Measurements from ENCODE around the gene FAM171A1. TPM values are rescaled to one million over a fixed set of nuclear protein-coding genes. Genes with fewer than 3 reads are reported as not detected.

FAM171A1 gene
- total and polyA plus RNA-seq, 2 experiments from 2014 or later = 38.9 to 41.5 TPM

DNA sequence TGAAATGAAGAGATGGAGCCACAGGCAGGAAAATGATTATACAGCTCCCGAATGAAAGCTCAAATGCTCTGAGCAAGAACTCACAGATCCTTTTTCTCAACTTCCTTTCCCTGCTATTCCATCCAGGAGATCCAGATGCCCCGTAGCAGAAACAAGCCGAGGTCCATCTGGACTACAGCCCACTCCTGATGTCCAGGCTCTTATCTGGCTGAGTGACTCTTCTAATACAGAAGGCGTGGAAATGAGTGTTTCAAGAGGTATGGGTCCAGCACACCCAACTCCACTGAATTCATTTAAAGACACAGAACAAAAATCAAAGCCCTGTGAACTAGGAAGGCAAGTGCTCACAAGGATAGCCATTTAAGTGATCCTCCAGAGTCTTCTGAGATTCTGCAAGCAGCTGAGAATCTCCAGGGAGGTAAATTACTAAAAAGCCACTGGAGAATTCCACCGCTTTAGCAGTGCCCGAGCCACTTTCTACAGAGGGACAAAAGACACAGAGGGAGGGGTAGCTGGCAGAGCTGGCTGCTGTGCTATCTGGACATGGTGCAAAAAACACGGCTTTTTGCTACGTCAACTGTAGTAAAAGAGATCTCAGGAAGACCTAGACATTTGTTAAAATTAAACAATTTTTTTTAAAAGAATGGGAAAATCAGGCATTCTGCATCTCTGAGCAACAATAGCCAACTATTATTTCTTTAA is 24.5 kb downstream of the FAM171A1 start:
- no peaks in the 10 kb centered on the region for H3K9me3 ChIP-seq (ENCODE audit: low read depth)
- H3K27me3 ChIP-seq = no peaks in the 10 kb centered on the region
- H3K4me3 ChIP-seq = no peak overlapping the region
- no peak overlapping the region for H3K27ac ChIP-seq
- DNase-seq (ENCODE audit: low read depth in 1 of 2, low spot score in 1 of 2) = peak; percentile 35 to 85
- no peak for TF ChIP-seq CTCF (IDR thresholded peaks at IDR 0.05; ENCODE audit: low read depth, low read length)
- H3K36me3 ChIP-seq = no peaks in the 10 kb centered on the region
- H3K4me1 ChIP-seq (ENCODE audit: low read depth) = peaks cover 5% of the 10 kb centered on the region

DNA sequence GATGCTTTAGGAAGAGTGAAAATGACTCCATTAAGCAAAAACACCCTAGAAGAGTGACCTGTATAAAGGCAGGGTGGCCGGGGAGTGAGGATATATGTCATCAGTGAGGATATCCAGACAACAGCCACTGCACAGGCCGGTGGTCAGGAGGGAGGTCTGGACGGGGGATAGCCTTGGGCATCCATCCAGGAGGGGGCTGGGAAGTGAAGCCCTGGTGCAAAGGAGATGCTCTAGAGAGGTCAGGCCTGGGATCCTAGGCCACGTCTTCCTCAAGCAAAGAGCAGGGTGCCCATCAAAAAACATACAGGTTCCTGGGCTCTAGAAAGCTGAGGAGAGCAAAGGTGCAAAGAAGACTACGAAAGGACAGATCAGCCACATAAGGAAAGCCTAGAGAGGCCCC is 25.6 kb downstream of the FAM171A1 start:
- Histone ChIP-seq H3K9me3 (ENCODE audit: low read depth) (no peaks in the 10 kb centered on the region), H3K27ac (no peak overlapping the region), H3K4me1 (ENCODE audit: low read depth) (peaks cover 5% of the 10 kb centered on the region), H3K27me3 (no peaks in the 10 kb centered on the region), H3K36me3 (no peaks in the 10 kb centered on the region), H3K4me3 (no peak overlapping the region)
- no peak for TF ChIP-seq CTCF (IDR thresholded peaks at IDR 0.05; ENCODE audit: low read depth, low read length)
- DNase-seq (ENCODE audit: low read depth in 1 of 2, low spot score in 1 of 2) = no peak

DNA sequence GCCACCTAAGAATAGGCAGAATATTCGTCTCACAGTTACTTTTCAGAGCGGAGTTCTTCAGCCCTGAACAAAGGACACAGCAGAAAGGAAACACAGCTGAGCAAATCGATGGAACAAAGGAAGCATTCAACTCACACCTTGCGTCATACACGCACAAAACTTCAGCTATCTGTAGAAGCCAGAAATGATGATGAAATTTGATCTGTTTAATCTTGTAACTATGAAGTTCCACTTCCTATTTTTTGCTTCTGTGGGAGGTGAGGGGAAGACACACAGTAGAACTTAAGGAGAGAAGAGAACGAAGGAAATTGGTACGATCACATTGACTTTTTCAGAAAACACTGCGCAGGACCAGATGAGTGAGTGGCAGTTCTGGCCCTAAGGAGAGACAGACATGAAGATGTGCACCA is 26.2 kb downstream of the FAM171A1 start:
- H3K27ac ChIP-seq = no peak overlapping the region

DNA sequence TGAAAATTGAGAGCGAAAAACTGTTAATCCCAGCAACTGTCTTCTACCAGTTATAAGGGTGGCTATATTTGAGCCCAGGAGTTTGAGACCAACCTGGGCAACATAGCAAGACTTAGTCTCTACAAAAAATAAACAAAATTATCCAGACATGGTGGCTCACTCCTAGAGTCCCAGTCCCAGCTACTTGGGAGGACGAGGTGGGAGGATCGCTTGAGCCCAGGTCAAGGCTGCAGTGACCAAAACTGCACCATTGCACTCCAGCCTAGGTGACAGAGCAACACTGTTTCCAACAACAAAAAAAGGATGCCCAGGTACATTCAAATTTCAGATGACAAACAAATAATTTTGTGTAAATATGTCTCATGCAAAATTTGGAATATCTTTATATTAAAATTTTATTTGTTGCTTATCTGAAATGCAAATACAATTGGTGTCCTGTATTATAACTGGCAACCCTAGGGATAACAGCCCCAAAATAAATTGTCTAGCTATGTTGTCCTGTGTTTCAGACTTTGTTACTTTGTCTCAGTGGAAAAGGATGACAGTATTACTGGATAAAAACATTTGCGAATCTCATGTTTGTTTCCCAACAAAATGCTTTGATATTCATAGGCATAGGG is 26.7 kb downstream of the FAM171A1 start:
- DNase-seq (ENCODE audit: low read depth in 1 of 2, low spot score in 1 of 2) = no peak

More for the DNA sequence above, 26.2 kb downstream of the FAM171A1 start:
- no peak for TF ChIP-seq CTCF (IDR thresholded peaks at IDR 0.05; ENCODE audit: low read depth, low read length)
- Histone ChIP-seq H3K4me1 (ENCODE audit: low read depth) (peaks cover 5% of the 10 kb centered on the region), H3K4me3 (no peak overlapping the region), H3K27me3 (no peaks in the 10 kb centered on the region), H3K9me3 (ENCODE audit: low read depth) (no peaks in the 10 kb centered on the region), H3K36me3 (no peaks in the 10 kb centered on the region)
- DNase-seq (ENCODE audit: low read depth in 1 of 2, low spot score in 1 of 2) = peak in 1 of 2 donors; percentile 97

GRCh38 chr10:15342970-15343369 is 28.1 kb downstream of the FAM171A1 start:
- Histone ChIP-seq H3K9me3 (ENCODE audit: low read depth) (no peaks in the 10 kb centered on the region), H3K4me1 (ENCODE audit: low read depth) (peaks cover 5% of the 10 kb centered on the region), H3K27ac (no peak overlapping the region), H3K4me3 (no peak overlapping the region), H3K27me3 (no peaks in the 10 kb centered on the region), H3K36me3 (no peaks in the 10 kb centered on the region)
- DNase-seq (ENCODE audit: low read depth in 1 of 2, low spot score in 1 of 2) = no peak
- no peak for TF ChIP-seq CTCF (IDR thresholded peaks at IDR 0.05; ENCODE audit: low read depth, low read length)

More for the DNA sequence above, 26.7 kb downstream of the FAM171A1 start:
- Histone ChIP-seq H3K9me3 (ENCODE audit: low read depth) (no peaks in the 10 kb centered on the region), H3K27ac (no peak overlapping the region), H3K36me3 (no peaks in the 10 kb centered on the region), H3K27me3 (no peaks in the 10 kb centered on the region), H3K4me3 (no peak overlapping the region), H3K4me1 (ENCODE audit: low read depth) (peaks cover 5% of the 10 kb centered on the region)
- no peak for TF ChIP-seq CTCF (IDR thresholded peaks at IDR 0.05; ENCODE audit: low read depth, low read length)
